IMR-90 (cell line): ENCODE measurements around the gene DDX39A.

Source experiments
- BHLHE40 ChIP-seq: fragments of 150-350 bp; IDR thresholded peaks from 2 replicates; pipeline ENCODE4 v1.6.1; 2016; ENCODE audit warnings: mild to moderate bottlenecking, low read depth, low read length
- CEBPB ChIP-seq: IDR thresholded peaks from 2 replicates; pipeline ENCODE4 v1.6.1; 2012; ENCODE audit warnings: low read depth, low read length, improper control_type of control experiment
- CHD1 ChIP-seq: IDR thresholded peaks from 2 replicates; pipeline ENCODE4 v1.6.1; 2012; ENCODE audit warnings: low read depth, low read length, improper control_type of control experiment
- CTCF ChIP-seq: conservative IDR thresholded peaks from 2 replicates; pipeline ENCODE4 v1.5.1; 2012; ENCODE audit warnings: mild to moderate bottlenecking, low read depth, low read length, improper control_type of control experiment
- ELK1 ChIP-seq: fragments of 150-350 bp; IDR thresholded peaks from 2 replicates; pipeline ENCODE4 v1.6.1; 2016; ENCODE audit warnings: low read depth, mild to moderate bottlenecking, low read length, moderate library complexity, borderline replicate concordance
- FOS ChIP-seq: fragments of 150-350 bp; IDR thresholded peaks from 2 replicates; pipeline ENCODE4 v1.6.1; 2016; ENCODE audit warnings: low read depth, low read length
- MAZ ChIP-seq: IDR thresholded peaks from 2 replicates; pipeline ENCODE4 v1.6.1; 2012; ENCODE audit warnings: low read depth, mild to moderate bottlenecking, low read length, improper control_type of control experiment, moderate library complexity, borderline replicate concordance
- NFE2L2 ChIP-seq: fragments of 150-350 bp; IDR thresholded peaks from 2 replicates; pipeline ENCODE4 v1.6.1; 2016; ENCODE audit warnings: low read depth, mild to moderate bottlenecking, low read length
- POLR2A ChIP-seq: IDR thresholded peaks from 2 replicates; pipeline ENCODE4 v1.6.1; 2012; ENCODE audit warnings: mild to moderate bottlenecking, low read depth, low read length
- RCOR1 ChIP-seq: IDR thresholded peaks from 2 replicates; pipeline ENCODE4 v1.6.1; 2012; ENCODE audit warnings: mild to moderate bottlenecking, low read length, improper control_type of control experiment; ENCODE audit not compliant: insufficient replicate concordance
- RFX5 ChIP-seq: IDR thresholded peaks from 2 replicates; pipeline ENCODE4 v1.8.0; 2012; ENCODE audit warnings: low read depth, mild to moderate bottlenecking, low read length, moderate library complexity
- SMC3 ChIP-seq: fragments of 150-350 bp; IDR thresholded peaks from 2 replicates; pipeline ENCODE4 v1.6.1; 2016; ENCODE audit warnings: low read depth, mild to moderate bottlenecking, antibody characterized with exemption, low read length, moderate library complexity
- USF2 ChIP-seq: fragments of 150-350 bp; IDR thresholded peaks from 2 replicates; pipeline ENCODE4 v1.6.1; 2017; ENCODE audit warnings: mild to moderate bottlenecking, antibody characterized with exemption, low read length, low read depth

GRCh38 chr19:14430712-14431111 lies 11.6 kb upstream of the DDX39A start:
- no peak for TF ChIP-seq RFX5
- TF ChIP-seq CTCF = no peak
- TF ChIP-seq FOS = no peak
- no peak for TF ChIP-seq CEBPB
- TF ChIP-seq POLR2A = no peak
- no peak for TF ChIP-seq BHLHE40
- no peak for TF ChIP-seq ELK1
- no peak for TF ChIP-seq CHD1
- no peak for TF ChIP-seq MAZ
- TF ChIP-seq RCOR1 = no peak
- TF ChIP-seq NFE2L2 = no peak
- TF ChIP-seq USF2 = no peak
- TF ChIP-seq SMC3 = no peak
